H9 (cell line): Measurements from ENCODE around the gene MME. TPM values are rescaled to one million over a fixed set of nuclear protein-coding genes. Genes with fewer than 3 reads are reported as not detected.

Experiments used
- DNase-seq: peaks from one replicate; pipeline ENCODE4 v3.0.0-alpha.2; 2017
- H2AFZ ChIP-seq: one replicate; pipeline ENCODE4 v1.6.1; 2013; ENCODE audit warnings: mild to moderate bottlenecking, low read length, control low read depth, moderate library complexity
- H2AK5ac ChIP-seq: 2 replicates; pipeline ENCODE4 v1.6.1; 2013; ENCODE audit warnings: low read length, control low read depth, mixed read lengths; ENCODE audit not compliant: insufficient read length
- H2BK120ac ChIP-seq: one replicate; pipeline ENCODE4 v1.6.1; 2013; ENCODE audit warnings: low read depth, mild to moderate bottlenecking, low read length, control low read depth, inconsistent platforms; ENCODE audit not compliant: poor library complexity, severe bottlenecking
- H2BK12ac ChIP-seq: 2 replicates; pipeline ENCODE4 v1.6.1; 2013; ENCODE audit warnings: low read length, control low read depth, mixed read lengths, low read depth; ENCODE audit not compliant: insufficient read length
- H2BK15ac ChIP-seq: 2 replicates; pipeline ENCODE4 v1.6.1; 2013; ENCODE audit warnings: low read depth, low read length, control low read depth
- H2BK20ac ChIP-seq: one replicate; pipeline ENCODE4 v1.6.1; 2013; ENCODE audit warnings: low read depth, mild to moderate bottlenecking, low read length, control low read depth, inconsistent platforms; ENCODE audit not compliant: poor library complexity, severe bottlenecking
- H2BK5ac ChIP-seq: 2 replicates; pipeline ENCODE4 v1.6.1; 2013; ENCODE audit warnings: low read length, control low read depth, mixed read lengths; ENCODE audit not compliant: insufficient read length
- H3K14ac ChIP-seq: 2 replicates; pipeline ENCODE4 v1.6.1; 2013; ENCODE audit warnings: low read length, control low read depth; ENCODE audit not compliant: insufficient read depth
- H3K18ac ChIP-seq: 2 replicates; pipeline ENCODE4 v1.6.1; 2013; ENCODE audit warnings: low read depth, mild to moderate bottlenecking, mixed read lengths, low read length, control low read depth; ENCODE audit not compliant: insufficient read length
- H3K23ac ChIP-seq: 2 replicates; pipeline ENCODE4 v1.6.1; 2013; ENCODE audit warnings: low read length, control low read depth, mixed read lengths, low read depth; ENCODE audit not compliant: insufficient read length
- H3K23me2 ChIP-seq: 2 replicates; pipeline ENCODE4 v1.6.1; 2013; ENCODE audit warnings: low read depth, mild to moderate bottlenecking, mixed read lengths, low read length, control low read depth; ENCODE audit not compliant: insufficient read length, poor library complexity, severe bottlenecking
- H3K27ac ChIP-seq: 2 replicates; pipeline ENCODE4 v1.5.1; 2013; ENCODE audit warnings: low read length, control low read depth, mixed read lengths, low read depth; ENCODE audit not compliant: insufficient read length
- H3K27me3 ChIP-seq: 2 replicates; pipeline ENCODE4 v1.6.1; 2013; ENCODE audit warnings: low read length, control low read depth, inconsistent platforms; ENCODE audit not compliant: insufficient read depth
- H3K4ac ChIP-seq: 2 replicates; pipeline ENCODE4 v1.6.1; 2013; ENCODE audit warnings: low read depth, mild to moderate bottlenecking, control low read depth, inconsistent platforms, low read length, moderate library complexity
- H3K4me1 ChIP-seq: 2 replicates; pipeline ENCODE4 v1.6.1; 2013; ENCODE audit warnings: low read length, control low read depth, inconsistent platforms; ENCODE audit not compliant: insufficient read depth
- H3K4me2 ChIP-seq: 2 replicates; pipeline ENCODE4 v1.6.1; 2013; ENCODE audit warnings: low read length, control low read depth, mixed read lengths; ENCODE audit not compliant: insufficient read length, insufficient read depth
- H3K56ac ChIP-seq: 2 replicates; pipeline ENCODE4 v1.6.1; 2013; ENCODE audit warnings: low read depth, mild to moderate bottlenecking, mixed read lengths, low read length, control low read depth; ENCODE audit not compliant: insufficient read length
- H3K79me1 ChIP-seq: 2 replicates; pipeline ENCODE4 v1.6.1; 2013; ENCODE audit warnings: low read depth, mild to moderate bottlenecking, moderate library complexity, low read length, control low read depth, inconsistent platforms; ENCODE audit not compliant: insufficient read depth, poor library complexity, severe bottlenecking
- H3K79me2 ChIP-seq: 2 replicates; pipeline ENCODE4 v1.6.1; 2013; ENCODE audit warnings: low read length, control low read depth, inconsistent platforms; ENCODE audit not compliant: insufficient read depth
- H3K9ac ChIP-seq: 2 replicates; pipeline ENCODE4 v1.6.1; 2013; ENCODE audit warnings: low read length, control low read depth, mixed read lengths; ENCODE audit not compliant: insufficient read length; ENCODE audit errors: extremely low read depth
- H3K9me3 ChIP-seq: one replicate; pipeline ENCODE4 v1.6.1; 2013; ENCODE audit warnings: low read depth, low read length, inconsistent platforms; ENCODE audit not compliant: control insufficient read depth
- H3T11ph ChIP-seq: one replicate; pipeline ENCODE4 v1.6.1; 2013; ENCODE audit warnings: mild to moderate bottlenecking, low read length, control low read depth, inconsistent platforms
- H4K20me1 ChIP-seq: one replicate; pipeline ENCODE4 v1.6.1; 2013; ENCODE audit not compliant: control insufficient read depth, insufficient read length, insufficient read depth
- H4K5ac ChIP-seq: 2 replicates; pipeline ENCODE4 v1.6.1; 2013; ENCODE audit warnings: low read depth, mild to moderate bottlenecking, mixed read lengths, low read length, control low read depth; ENCODE audit not compliant: insufficient read length
- H4K8ac ChIP-seq: replicated peaks from 2 replicates; pipeline ENCODE4 v1.6.1; 2013; ENCODE audit warnings: low read length, control low read depth, mixed read lengths, low read depth; ENCODE audit not compliant: insufficient read length
- H4K91ac ChIP-seq: 2 replicates; pipeline ENCODE4 v1.6.1; 2013; ENCODE audit warnings: low read depth, mild to moderate bottlenecking, moderate library complexity, mixed read lengths, low read length, control low read depth; ENCODE audit not compliant: insufficient read length
- H3K27ac Mint-ChIP-seq, 3 experiments: 2 replicates in 2 of 3; 3 replicates in 1 of 3; pipeline ENCODE4 v1.8.0; 2020 to 2021; ENCODE audit warnings: mixed read lengths in 3 of 3, mild to moderate bottlenecking in 1 of 3, moderate library complexity in 1 of 3
- H3K27me3 Mint-ChIP-seq: 2 replicates; pipeline ENCODE4 v1.8.0; 2021; ENCODE audit warnings: low read depth, mild to moderate bottlenecking, moderate library complexity, mixed read lengths
- H3K36me3 Mint-ChIP-seq, 3 experiments: 2 replicates in 2 of 3; 3 replicates in 1 of 3; pipeline ENCODE4 v1.8.0; 2020 to 2021; ENCODE audit warnings: low read depth in 3 of 3, mixed read lengths in 3 of 3; ENCODE audit not compliant: insufficient read depth in 1 of 3
- H3K4me1 Mint-ChIP-seq, 2 experiments: 2 replicates each; pipeline ENCODE4 v1.8.0; 2020; ENCODE audit warnings: mixed read lengths in 2 of 2
- H3K4me3 Mint-ChIP-seq, 2 experiments: 2 replicates in 1 of 2; 3 replicates in 1 of 2; pipeline ENCODE4 v1.8.0; 2020 to 2021; ENCODE audit warnings: mild to moderate bottlenecking in 2 of 2, mixed read lengths in 2 of 2, moderate library complexity in 1 of 2
- H3K9me3 Mint-ChIP-seq, 2 experiments: 2 replicates in 1 of 2; 3 replicates in 1 of 2; pipeline ENCODE4 v1.8.0; 2020; ENCODE audit warnings: mild to moderate bottlenecking in 2 of 2, mixed read lengths in 2 of 2, moderate library complexity in 1 of 2
- CTCF ChIP-seq: fragments of 200-600 bp; sonication (generic); conservative IDR thresholded peaks from 3 replicates; pipeline ENCODE4 v1.8.0; 2021; ENCODE audit warnings: antibody characterized with exemption, mild to moderate bottlenecking
- WGBS: extraction: QIAGEN DNeasy Blood & Tissue Kit; methylation state at CpG from one replicate; pipeline ENCODE4 v1.1.7; 2013; ENCODE audit warnings: missing lambda C conversion rate, low lambda C conversion rate, mixed read lengths; ENCODE audit not compliant: insufficient read length; ENCODE audit errors: extremely low coverage; 5-methylcytosine and 5-hydroxymethylcytosine counted together
- total RNA-seq: library from RNA; stranded (reverse); gene quantifications from 2 replicates; pipeline ENCODE4 v1.2.1, GENCODE V29; 2021

MME gene
- total RNA-seq, 1 experiment from 2014 or later: 16.4 TPM

GRCh38 chr3:155086051-155086450 is 5.9 kb downstream of the MME start:
- no peak for DNase-seq
- no peak overlapping the region for H3K4ac ChIP-seq
- H3K27me3 Mint-ChIP-seq: no peaks in the 10 kb centered on the region
- no peaks in the 10 kb centered on the region for H3K27me3 ChIP-seq
- no peak overlapping the region for H2AFZ ChIP-seq
- no CpG with 5 or more reads among the region's 1 CpG for WGBS
- no peaks in the 10 kb centered on the region for H4K20me1 ChIP-seq
- H3K18ac ChIP-seq: no peak overlapping the region
- no peaks in the 10 kb centered on the region for H3K79me2 ChIP-seq
- H3K56ac ChIP-seq: no peak overlapping the region
- H2BK12ac ChIP-seq: no peak overlapping the region
- no peaks in the 10 kb centered on the region for H3K23me2 ChIP-seq
- peak overlapping the region in 2 of 3 experiments; percentile 1 to 4; a peak in 2 of 7 replicates for H3K27ac Mint-ChIP-seq
- no peak overlapping the region for H3K4me3 Mint-ChIP-seq
- H3K4me1 Mint-ChIP-seq: peaks cover 10 to 11% of the 10 kb centered on the region in 2 experiments
- H3K4me2 ChIP-seq: no peak overlapping the region
- no peak overlapping the region for H2AK5ac ChIP-seq
- no peak overlapping the region for H3K14ac ChIP-seq
- no peaks in the 10 kb centered on the region for H3K4me1 ChIP-seq
- H2BK20ac ChIP-seq: no peak overlapping the region
- no peaks in the 10 kb centered on the region for H3K79me1 ChIP-seq
- H3K9me3 Mint-ChIP-seq: no peaks in the 10 kb centered on the region
- H3K36me3 Mint-ChIP-seq: peaks cover 0 to 4% (median 0%) of the 10 kb centered on the region in 3 experiments; a peak in 1 of 7 replicates
- H3K9me3 ChIP-seq: no peaks in the 10 kb centered on the region
- no peak overlapping the region for H3K23ac ChIP-seq
- H2BK120ac ChIP-seq: no peak overlapping the region
- no peak overlapping the region for H4K91ac ChIP-seq
- H3K27ac ChIP-seq: no peak overlapping the region
- no peak overlapping the region for H3K9ac ChIP-seq
- H3T11ph ChIP-seq: no peak overlapping the region
- H2BK15ac ChIP-seq: no peak overlapping the region
- no peak overlapping the region for H4K8ac ChIP-seq
- TF ChIP-seq CTCF: no peak
- no peak overlapping the region for H4K5ac ChIP-seq
- H2BK5ac ChIP-seq: no peak overlapping the region
